BJ (cell line): ENCODE data around the gene ELOVL6. TPM values are rescaled to one million over a fixed set of nuclear protein-coding genes. Genes with fewer than 3 reads are reported as not detected.

ENCODE experiments used
- CTCF ChIA-PET: fragments of 350-600 bp; formaldehyde crosslinking; extraction: SDS; loops from one replicate; lab custom pipeline; 2021; ENCODE audit warnings: antibody characterized with exemption, inconsistent platforms; lab: Yijun Ruan, JAX
- POLR2A ChIA-PET: fragments of 300-600 bp; sonication (Branson Sonifier 250); formaldehyde crosslinking; extraction: SDS; loops from one replicate; lab custom pipeline; 2021; ENCODE audit warnings: antibody characterized with exemption; lab: Charles Lee
- DNase-seq: peaks from one replicate; pipeline ENCODE4 v3.0.0-alpha.2; 2011; ENCODE audit warnings: low read depth
- H3K27me3 ChIP-seq: 2 replicates; pipeline ENCODE4 v1.6.0; 2011; ENCODE audit warnings: low read length; ENCODE audit not compliant: control insufficient read depth, insufficient read depth
- H3K36me3 ChIP-seq: 2 replicates; pipeline ENCODE4 v1.5.1; 2011; ENCODE audit warnings: low read length; ENCODE audit not compliant: control insufficient read depth, insufficient read depth
- H3K4me3 ChIP-seq: 2 replicates; pipeline ENCODE4 v1.5.1; 2011; ENCODE audit warnings: low read depth, mild to moderate bottlenecking, control low read depth, low read length
- CTCF ChIP-seq: IDR thresholded peaks from 2 replicates; pipeline ENCODE4 v1.5.1; 2011; ENCODE audit warnings: low read depth, mild to moderate bottlenecking, control low read depth, inconsistent platforms, low read length, moderate library complexity; ENCODE audit not compliant: insufficient read depth
- polyA plus RNA-seq: library from polyadenylated mRNA; depleted of rRNA; stranded (reverse); fragments of >200 nt; gene quantifications from 2 replicates; pipeline ENCODE4 v1.2.3, GENCODE V29; 2011

The ELOVL6 gene
- polyA plus RNA-seq, 1 experiment, result 7.6 TPM

DNA sequence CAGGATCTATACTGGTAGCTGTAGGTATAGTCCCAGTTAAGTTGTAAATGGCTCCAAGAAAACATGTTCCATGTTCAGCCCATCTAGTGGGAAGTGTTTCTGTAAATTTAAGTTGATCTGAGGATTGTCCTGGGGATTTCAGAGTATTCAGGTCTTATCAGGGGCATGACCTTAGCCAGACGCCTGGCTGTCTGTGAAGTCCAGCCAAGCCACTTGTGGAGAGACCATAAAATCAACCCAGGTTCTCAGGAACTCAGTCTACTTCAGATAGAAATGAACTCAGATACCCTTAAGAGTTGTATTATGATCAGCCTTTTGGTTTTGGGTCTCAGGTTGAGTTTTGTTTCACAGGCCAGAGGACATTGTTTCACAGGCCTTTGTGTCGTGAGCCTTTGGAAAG lies 189.9 kb downstream of the ELOVL6 start:
- no peak for TF ChIP-seq CTCF
- ChIA-PET CTCF (interaction anchor here (1.2 to 3.7 kb wide), 7 partner anchors 10 to 506 kb away, joined by 3 to 30 read pairs (median 6); no protein-coding TSS in a partner anchor), POLR2A (no interaction called here)
- no peaks in the 10 kb centered on the region for H3K27me3 ChIP-seq
- H3K36me3 ChIP-seq, result no peaks in the 10 kb centered on the region
- H3K4me3 ChIP-seq, result no peak overlapping the region
- no peak for DNase-seq

GRCh38 chr4:110007217-110007616 lies 191.2 kb downstream of the ELOVL6 start:
- no peaks in the 10 kb centered on the region for H3K36me3 ChIP-seq
- TF ChIP-seq CTCF, result no peak
- no peak overlapping the region for H3K4me3 ChIP-seq
- ChIA-PET CTCF (interaction anchor here (0.6 to 6.2 kb wide), 8 partner anchors 9 to 510 kb away, joined by 3 to 109 read pairs (median 4); no protein-coding TSS in a partner anchor), POLR2A (no interaction called here)
- no peak for DNase-seq
- H3K27me3 ChIP-seq, result no peaks in the 10 kb centered on the region

- POLR2A ChIA-PET, result no interaction called here
- no peak for DNase-seq
- CTCF ChIA-PET, result interaction anchor here (0.6 to 6.2 kb wide), 20 partner anchors 8 to 1853 kb away, joined by 3 to 109 read pairs (median 3); partner anchors contain the start of gene ELOVL6
- TF ChIP-seq CTCF, result peak; percentile 69
- H3K36me3 ChIP-seq, result no peaks in the 10 kb centered on the region
- no peak overlapping the region for H3K4me3 ChIP-seq
- H3K27me3 ChIP-seq, result no peaks in the 10 kb centered on the region
These were observed 192.9 kb downstream of the ELOVL6 start for GRCh38 chr4:110005461-110006056.

DNA sequence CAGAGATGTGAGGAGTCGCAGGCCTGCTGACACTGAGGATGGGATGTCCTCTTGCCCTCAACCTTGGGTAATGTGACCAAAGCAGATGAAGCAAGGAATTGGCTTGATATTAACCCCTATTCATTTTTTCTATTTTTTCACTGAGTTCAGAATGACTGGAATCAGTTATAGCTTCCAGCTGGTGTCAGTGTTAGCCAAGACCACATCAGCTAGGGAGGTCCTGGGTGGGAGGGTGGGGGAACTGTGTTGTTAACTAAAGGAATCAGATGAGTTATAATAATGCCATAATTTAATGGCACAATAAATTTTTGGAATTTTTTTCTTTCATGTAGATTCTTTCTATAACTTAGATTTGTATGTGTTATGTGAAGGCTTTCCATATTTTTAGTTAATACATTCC lies 193.9 kb downstream of the ELOVL6 start:
- CTCF ChIA-PET, result interaction anchor here (0.6 to 6.2 kb wide), 8 partner anchors 60 to 1854 kb away, joined by 3 to 109 read pairs (median 3); no protein-coding TSS in a partner anchor
- Histone ChIP-seq H3K36me3 (no peaks in the 10 kb centered on the region), H3K27me3 (no peaks in the 10 kb centered on the region), H3K4me3 (no peak overlapping the region)
- POLR2A ChIA-PET, result no interaction called here
- TF ChIP-seq CTCF, result no peak
- no peak for DNase-seq

GRCh38 chr4:110003401-110004187 lies 194.8 kb downstream of the ELOVL6 start:
- ChIA-PET CTCF (interaction anchor here (0.7 to 6.2 kb wide), 7 partner anchors 208 to 518 kb away, joined by 3 to 109 read pairs (median 3); no protein-coding TSS in a partner anchor), POLR2A (no interaction called here)
- Histone ChIP-seq H3K27me3 (no peaks in the 10 kb centered on the region), H3K4me3 (no peak overlapping the region), H3K36me3 (no peaks in the 10 kb centered on the region)
- DNase-seq, result no peak
- no peak for TF ChIP-seq CTCF
